Effector memory CD8-positive, alpha-beta T cell (primary cell): ENCODE measurements around the gene GSAP.
A peak's percentile ranks its signal among the peaks of the same experiment; 100 is the strongest.

Source experiments
- ATAC-seq: fragments of 150-1000 bp; cut with Tn5 transposase; replicated peaks from 2 replicates; pipeline ENCODE4 v1.10.0; 2021; ENCODE audit warnings: mild to moderate bottlenecking, moderate library complexity
- DNase-seq, 3 experiments: peaks; one replicate each; pipeline ENCODE4 v3.0.0; 2021
- H3K27ac Mint-ChIP-seq, 2 donors: one replicate each; pipeline ENCODE4 v1.8.0; 2022; ENCODE audit warnings: mild to moderate bottlenecking in 2 of 2, mixed read lengths in 2 of 2, moderate library complexity in 2 of 2
- H3K27me3 Mint-ChIP-seq, 2 donors: one replicate each; pipeline ENCODE4 v1.8.0; 2022; ENCODE audit warnings: mixed read lengths in 2 of 2
- H3K36me3 Mint-ChIP-seq: one replicate; pipeline ENCODE4 v1.8.0; 2022; ENCODE audit warnings: mild to moderate bottlenecking, moderate library complexity, mixed read lengths; ENCODE audit not compliant: insufficient read depth
- H3K4me1 Mint-ChIP-seq, 2 donors: one replicate each; pipeline ENCODE4 v1.8.0; 2022; ENCODE audit warnings: low read depth in 2 of 2, mixed read lengths in 2 of 2
- H3K4me3 Mint-ChIP-seq, 2 donors: one replicate each; pipeline ENCODE4 v1.8.0; 2022; ENCODE audit warnings: mild to moderate bottlenecking in 2 of 2, mixed read lengths in 2 of 2, moderate library complexity in 2 of 2
- H3K9me3 Mint-ChIP-seq, 2 donors: one replicate each; pipeline ENCODE4 v1.8.0; 2022; ENCODE audit warnings: mixed read lengths in 2 of 2

The GSAP gene

GRCh38 chr7:77393954-77394353 is 22.2 kb downstream of the GSAP start:
- ATAC-seq (no peak), DNase-seq (no peak)
- H3K27ac Mint-ChIP-seq = peak overlapping the region in 1 of 2 donors; percentile 55
- no peaks in the 10 kb centered on the region for H3K27me3 Mint-ChIP-seq
- H3K36me3 Mint-ChIP-seq = peaks cover 21% of the 10 kb centered on the region
- no peaks in the 10 kb centered on the region for H3K9me3 Mint-ChIP-seq
- peaks cover 16 to 26% of the 10 kb centered on the region in 2 donors for H3K4me1 Mint-ChIP-seq
- H3K4me3 Mint-ChIP-seq = peak overlapping the region in 1 of 2 donors; percentile 23

- H3K27ac Mint-ChIP-seq = peak overlapping the region; percentile 3 to 8
- H3K36me3 Mint-ChIP-seq = peaks cover 21% of the 10 kb centered on the region
- no peak overlapping the region for H3K4me3 Mint-ChIP-seq
- H3K9me3 Mint-ChIP-seq = no peaks in the 10 kb centered on the region
- peaks cover 16 to 26% of the 10 kb centered on the region in 2 donors for H3K4me1 Mint-ChIP-seq
- DNase-seq = no peak
- no peaks in the 10 kb centered on the region for H3K27me3 Mint-ChIP-seq
- ATAC-seq = no peak
Measured at GRCh38 chr7:77393261-77393660, 22.9 kb downstream of the GSAP start.

GRCh38 chr7:77391230-77391629 is 24.9 kb downstream of the GSAP start:
- H3K36me3 Mint-ChIP-seq = peaks cover 22% of the 10 kb centered on the region
- no peaks in the 10 kb centered on the region for H3K27me3 Mint-ChIP-seq
- no peak for DNase-seq
- no peaks in the 10 kb centered on the region for H3K9me3 Mint-ChIP-seq
- H3K4me3 Mint-ChIP-seq = no peak overlapping the region
- H3K4me1 Mint-ChIP-seq = peaks cover 17 to 30% of the 10 kb centered on the region in 2 donors
- no peak for ATAC-seq
- peak overlapping the region; percentile 45 to 65 for H3K27ac Mint-ChIP-seq

GRCh38 chr7:77388055-77388641 is 28.0 kb downstream of the GSAP start:
- Mint-ChIP-seq H3K36me3 (peaks cover 17% of the 10 kb centered on the region), H3K4me1 (peaks cover 10 to 17% of the 10 kb centered on the region in 2 donors), H3K27ac (peak overlapping the region in 1 of 2 donors; percentile 16), H3K9me3 (no peaks in the 10 kb centered on the region), H3K4me3 (no peak overlapping the region), H3K27me3 (no peaks in the 10 kb centered on the region)
- DNase-seq (no peak), ATAC-seq (no peak)

- Mint-ChIP-seq H3K27ac (no peak overlapping the region), H3K9me3 (no peaks in the 10 kb centered on the region), H3K36me3 (peaks cover 13% of the 10 kb centered on the region), H3K4me1 (peaks cover 7 to 9% of the 10 kb centered on the region in 2 donors), H3K4me3 (no peak overlapping the region), H3K27me3 (no peaks in the 10 kb centered on the region)
- ATAC-seq = no peak
- DNase-seq = no peak
Measured at GRCh38 chr7:77386165-77386822, 29.9 kb downstream of the GSAP start.

- H3K27me3 Mint-ChIP-seq = no peaks in the 10 kb centered on the region
- peaks cover 8% of the 10 kb centered on the region for H3K36me3 Mint-ChIP-seq
- H3K27ac Mint-ChIP-seq = peak overlapping the region in 1 of 2 donors; percentile 23
- no peak for DNase-seq
- peaks cover 4 to 9% of the 10 kb centered on the region in 2 donors for H3K4me1 Mint-ChIP-seq
- H3K4me3 Mint-ChIP-seq = no peak overlapping the region
- ATAC-seq = no peak
- no peaks in the 10 kb centered on the region for H3K9me3 Mint-ChIP-seq
Measured at GRCh38 chr7:77383333-77383740, 32.8 kb downstream of the GSAP start.

- DNase-seq (no peak), ATAC-seq (no peak)
- Mint-ChIP-seq H3K27ac (peak overlapping the region; percentile 6 to 23), H3K27me3 (no peaks in the 10 kb centered on the region), H3K9me3 (no peaks in the 10 kb centered on the region), H3K4me1 (peaks cover 2 to 7% of the 10 kb centered on the region in 2 donors), H3K36me3 (peaks cover 16% of the 10 kb centered on the region), H3K4me3 (no peak overlapping the region)
Measured at GRCh38 chr7:77382532-77382931, 33.6 kb downstream of the GSAP start.

- Mint-ChIP-seq H3K9me3 (no peaks in the 10 kb centered on the region), H3K27ac (no peak overlapping the region), H3K27me3 (no peaks in the 10 kb centered on the region), H3K36me3 (peaks cover 23% of the 10 kb centered on the region), H3K4me3 (no peak overlapping the region), H3K4me1 (peaks cover 6 to 8% of the 10 kb centered on the region in 2 donors)
- DNase-seq (no peak), ATAC-seq (no peak)
Measured at GRCh38 chr7:77378584-77378983, 37.6 kb downstream of the GSAP start.

GRCh38 chr7:77370606-77371005 is 45.5 kb downstream of the GSAP start:
- Mint-ChIP-seq H3K4me1 (peaks cover 5 to 16% of the 10 kb centered on the region in 2 donors), H3K36me3 (peaks cover 11% of the 10 kb centered on the region), H3K9me3 (peaks cover 0 to 5% of the 10 kb centered on the region in 2 donors), H3K4me3 (no peak overlapping the region), H3K27ac (no peak overlapping the region), H3K27me3 (no peaks in the 10 kb centered on the region)
- DNase-seq (no peak), ATAC-seq (no peak)

- H3K27me3 Mint-ChIP-seq = no peaks in the 10 kb centered on the region
- ATAC-seq = no peak
- peaks cover 0 to 5% of the 10 kb centered on the region in 2 donors for H3K9me3 Mint-ChIP-seq
- peaks cover 7 to 16% of the 10 kb centered on the region in 2 donors for H3K4me1 Mint-ChIP-seq
- H3K27ac Mint-ChIP-seq = no peak overlapping the region
- no peak overlapping the region for H3K4me3 Mint-ChIP-seq
- no peak for DNase-seq
- peaks cover 11% of the 10 kb centered on the region for H3K36me3 Mint-ChIP-seq
Measured at GRCh38 chr7:77368974-77369373, 47.2 kb downstream of the GSAP start.

GRCh38 chr7:77367976-77368375 is 48.2 kb downstream of the GSAP start:
- H3K4me1 Mint-ChIP-seq = peaks cover 7 to 16% of the 10 kb centered on the region in 2 donors
- H3K9me3 Mint-ChIP-seq = peaks cover 0 to 5% of the 10 kb centered on the region in 2 donors
- no peak overlapping the region for H3K4me3 Mint-ChIP-seq
- peak overlapping the region in 1 of 2 donors; percentile 72 for H3K27ac Mint-ChIP-seq
- no peaks in the 10 kb centered on the region for H3K27me3 Mint-ChIP-seq
- DNase-seq = no peak
- H3K36me3 Mint-ChIP-seq = peaks cover 7% of the 10 kb centered on the region
- ATAC-seq = no peak

GRCh38 chr7:77362905-77363304 is 53.2 kb downstream of the GSAP start:
- H3K27ac Mint-ChIP-seq = peak overlapping the region in 1 of 2 donors; percentile 35
- peaks cover 10% of the 10 kb centered on the region for H3K36me3 Mint-ChIP-seq
- H3K9me3 Mint-ChIP-seq = peaks cover 0 to 5% of the 10 kb centered on the region in 2 donors
- H3K27me3 Mint-ChIP-seq = no peaks in the 10 kb centered on the region
- DNase-seq = no peak
- no peak for ATAC-seq
- peaks cover 2 to 11% of the 10 kb centered on the region in 2 donors for H3K4me1 Mint-ChIP-seq
- H3K4me3 Mint-ChIP-seq = no peak overlapping the region

GRCh38 chr7:77360969-77361368 is 55.2 kb downstream of the GSAP start:
- ATAC-seq = no peak
- Mint-ChIP-seq H3K9me3 (no peaks in the 10 kb centered on the region), H3K36me3 (peaks cover 6% of the 10 kb centered on the region), H3K27ac (no peak overlapping the region), H3K27me3 (no peaks in the 10 kb centered on the region), H3K4me1 (peaks cover 5 to 22% of the 10 kb centered on the region in 2 donors), H3K4me3 (no peak overlapping the region)
- no peak for DNase-seq

- Mint-ChIP-seq H3K27me3 (no peaks in the 10 kb centered on the region), H3K4me3 (no peak overlapping the region), H3K4me1 (peaks cover 9 to 28% of the 10 kb centered on the region in 2 donors), H3K27ac (no peak overlapping the region), H3K9me3 (no peaks in the 10 kb centered on the region), H3K36me3 (peaks cover 6% of the 10 kb centered on the region)
- DNase-seq (no peak), ATAC-seq (no peak)
Measured at GRCh38 chr7:77360104-77360503, 56.0 kb downstream of the GSAP start.
